Measurements from ENCODE around the gene MAPK8IP3. TPM values are rescaled to one million over a fixed set of nuclear protein-coding genes. Genes with fewer than 3 reads are reported as not detected.

Gene MAPK8IP3
- total RNA-seq, 1 donor from 2014 or later = 63.0 TPM

DNA sequence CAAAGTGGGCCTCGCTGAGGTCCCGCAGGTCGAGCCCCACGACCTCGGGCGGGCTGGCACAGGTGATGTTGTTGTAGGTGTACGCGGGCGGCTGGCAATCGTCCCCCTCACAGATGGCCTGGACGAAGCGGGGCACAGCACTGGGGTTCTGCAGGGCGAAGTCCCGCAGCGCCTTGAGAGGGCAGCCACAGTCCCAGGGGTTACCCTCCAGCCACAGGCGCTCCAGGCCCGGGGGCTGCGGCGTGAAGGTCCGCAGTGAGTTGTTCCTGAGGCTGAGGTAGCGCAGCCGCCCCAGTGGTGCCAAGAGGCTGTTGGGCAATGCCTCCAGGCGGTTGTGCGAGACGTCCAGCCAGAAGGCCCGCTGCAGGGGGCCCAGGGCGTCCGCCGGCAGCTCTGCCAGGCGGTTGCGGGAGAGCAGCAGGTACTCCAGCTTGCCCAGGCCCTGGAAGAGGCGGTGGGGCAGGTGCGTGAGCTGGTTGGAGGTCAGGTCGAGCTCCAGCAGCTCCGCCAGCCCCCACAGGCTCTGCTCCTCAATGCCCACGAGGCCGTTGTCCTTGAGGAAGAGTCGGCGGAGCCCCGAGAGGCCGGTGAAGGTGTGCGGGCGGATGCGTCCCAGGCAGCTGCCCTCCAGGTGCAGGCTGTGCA lies 84.7 kb downstream of the MAPK8IP3 start:
- H3K27ac ChIP-seq = no peak overlapping the region
- H3K4me1 ChIP-seq = no peaks in the 10 kb centered on the region
- H3K4me3 ChIP-seq = no peak overlapping the region
- DNase-seq = no peak
- ATAC-seq = no peak
- intact Hi-C loops (cut with DNase I) = no loop called here
- TF ChIP-seq, protein P1, sequence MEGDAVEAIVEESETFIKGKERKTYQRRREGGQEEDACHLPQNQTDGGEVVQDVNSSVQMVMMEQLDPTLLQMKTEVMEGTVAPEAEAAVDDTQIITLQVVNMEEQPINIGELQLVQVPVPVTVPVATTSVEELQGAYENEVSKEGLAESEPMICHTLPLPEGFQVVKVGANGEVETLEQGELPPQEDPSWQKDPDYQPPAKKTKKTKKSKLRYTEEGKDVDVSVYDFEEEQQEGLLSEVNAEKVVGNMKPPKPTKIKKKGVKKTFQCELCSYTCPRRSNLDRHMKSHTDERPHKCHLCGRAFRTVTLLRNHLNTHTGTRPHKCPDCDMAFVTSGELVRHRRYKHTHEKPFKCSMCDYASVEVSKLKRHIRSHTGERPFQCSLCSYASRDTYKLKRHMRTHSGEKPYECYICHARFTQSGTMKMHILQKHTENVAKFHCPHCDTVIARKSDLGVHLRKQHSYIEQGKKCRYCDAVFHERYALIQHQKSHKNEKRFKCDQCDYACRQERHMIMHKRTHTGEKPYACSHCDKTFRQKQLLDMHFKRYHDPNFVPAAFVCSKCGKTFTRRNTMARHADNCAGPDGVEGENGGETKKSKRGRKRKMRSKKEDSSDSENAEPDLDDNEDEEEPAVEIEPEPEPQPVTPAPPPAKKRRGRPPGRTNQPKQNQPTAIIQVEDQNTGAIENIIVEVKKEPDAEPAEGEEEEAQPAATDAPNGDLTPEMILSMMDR (IDR thresholded peaks at IDR 0.05) = no peak
- H3K36me3 ChIP-seq = peaks cover 44% of the 10 kb centered on the region
- H3K9me3 ChIP-seq = no peaks in the 10 kb centered on the region
- H3K27me3 ChIP-seq (ENCODE audit: low read depth) = no peaks in the 10 kb centered on the region

DNA sequence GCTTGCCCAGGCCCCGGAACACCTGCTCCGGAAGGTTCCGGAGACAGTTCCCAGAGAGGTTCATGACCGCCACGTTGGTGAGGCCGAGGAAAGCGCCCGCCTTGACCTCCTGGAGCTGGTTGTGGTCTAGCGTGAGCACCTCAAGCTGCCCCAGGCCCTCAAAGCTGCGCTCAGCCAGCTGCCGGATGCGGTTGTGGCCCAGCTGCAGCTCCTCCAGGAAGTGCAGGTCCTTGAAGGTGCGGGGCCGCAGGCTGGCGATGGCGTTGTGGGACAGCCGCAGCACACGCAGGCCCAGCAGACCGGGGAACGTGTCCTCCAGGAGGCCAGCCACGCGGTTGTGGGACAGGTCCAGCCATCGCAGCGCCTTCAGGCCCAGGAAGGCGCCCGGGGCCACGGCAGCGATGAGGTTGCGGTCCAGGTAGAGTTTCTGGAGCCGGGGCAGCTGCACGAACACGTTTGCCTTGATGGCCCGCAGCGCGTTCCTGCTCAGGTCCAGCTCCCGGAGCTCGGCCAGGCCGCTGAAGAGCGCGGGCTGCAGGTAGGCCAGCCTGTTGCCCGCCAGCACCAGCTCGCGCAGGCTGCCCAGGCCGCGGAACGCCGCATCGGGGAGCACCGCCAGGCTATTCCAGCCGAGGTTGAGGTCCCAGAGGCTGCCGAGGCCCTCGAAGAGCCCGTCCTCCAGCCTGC lies 85.4 kb downstream of the MAPK8IP3 start:
- Histone ChIP-seq H3K4me1 (no peaks in the 10 kb centered on the region), H3K36me3 (peaks cover 37% of the 10 kb centered on the region), H3K27ac (no peak overlapping the region), H3K27me3 (ENCODE audit: low read depth) (no peaks in the 10 kb centered on the region), H3K4me3 (no peak overlapping the region), H3K9me3 (no peaks in the 10 kb centered on the region)
- ATAC-seq = no peak
- intact Hi-C loops (cut with DNase I) = no loop called here
- DNase-seq = peak; percentile 40
- TF ChIP-seq, protein P1 (IDR thresholded peaks at IDR 0.05) = no peak

DNA sequence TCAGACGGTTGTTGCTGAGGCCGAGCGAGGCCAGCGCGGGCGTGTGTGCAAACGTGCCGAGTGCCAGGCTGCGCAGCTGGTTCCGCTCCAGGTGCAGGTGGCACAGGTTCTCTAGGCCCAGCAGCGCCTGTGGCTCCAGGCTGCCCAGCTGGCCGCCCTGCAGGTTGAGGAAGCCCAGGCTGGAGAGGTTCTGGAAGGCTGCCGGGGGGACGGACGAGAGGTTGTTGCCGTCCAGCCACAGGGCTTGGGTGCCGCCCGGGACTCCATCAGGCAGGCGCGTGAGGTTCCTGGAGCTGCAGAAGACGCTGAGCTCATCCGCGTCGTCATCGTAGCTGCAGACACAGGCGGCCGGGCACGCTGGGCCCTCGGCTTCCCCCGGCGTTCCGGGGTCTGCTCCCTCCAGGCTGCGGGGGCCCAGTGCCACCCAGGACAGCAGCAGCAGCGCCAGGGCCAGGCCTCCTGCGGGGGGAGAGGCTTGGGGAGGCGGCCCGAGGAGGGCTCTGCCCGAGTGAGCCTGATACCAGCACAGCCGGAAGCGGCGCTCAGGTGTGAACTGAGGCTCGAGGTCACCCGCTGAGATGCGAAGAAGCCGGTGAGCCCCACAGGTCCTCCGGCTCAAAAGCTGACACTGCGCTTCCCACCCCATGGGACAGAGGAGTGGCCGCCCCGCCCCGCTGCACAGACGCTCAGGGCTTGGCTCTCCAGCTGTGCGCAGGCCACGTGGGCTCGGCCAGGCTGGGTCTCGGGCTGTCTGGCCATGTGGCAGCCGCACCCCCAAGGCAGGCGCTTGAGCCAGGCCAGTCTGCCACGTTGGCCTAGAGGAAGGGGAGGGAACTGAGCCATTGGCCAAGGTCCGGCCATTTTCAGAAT lies 86.2 kb downstream of the MAPK8IP3 start:
- H3K9me3 ChIP-seq = no peaks in the 10 kb centered on the region
- DNase-seq (peak; percentile 43), ATAC-seq (no peak)
- TF ChIP-seq, protein P1 (IDR thresholded peaks at IDR 0.05) = no peak
- no peaks in the 10 kb centered on the region for H3K4me1 ChIP-seq
- no peaks in the 10 kb centered on the region for H3K27me3 ChIP-seq (ENCODE audit: low read depth)
- H3K27ac ChIP-seq = no peak overlapping the region
- peaks cover 29% of the 10 kb centered on the region for H3K36me3 ChIP-seq
- intact Hi-C loops (cut with DNase I) = no loop called here
- H3K4me3 ChIP-seq = no peak overlapping the region

DNA sequence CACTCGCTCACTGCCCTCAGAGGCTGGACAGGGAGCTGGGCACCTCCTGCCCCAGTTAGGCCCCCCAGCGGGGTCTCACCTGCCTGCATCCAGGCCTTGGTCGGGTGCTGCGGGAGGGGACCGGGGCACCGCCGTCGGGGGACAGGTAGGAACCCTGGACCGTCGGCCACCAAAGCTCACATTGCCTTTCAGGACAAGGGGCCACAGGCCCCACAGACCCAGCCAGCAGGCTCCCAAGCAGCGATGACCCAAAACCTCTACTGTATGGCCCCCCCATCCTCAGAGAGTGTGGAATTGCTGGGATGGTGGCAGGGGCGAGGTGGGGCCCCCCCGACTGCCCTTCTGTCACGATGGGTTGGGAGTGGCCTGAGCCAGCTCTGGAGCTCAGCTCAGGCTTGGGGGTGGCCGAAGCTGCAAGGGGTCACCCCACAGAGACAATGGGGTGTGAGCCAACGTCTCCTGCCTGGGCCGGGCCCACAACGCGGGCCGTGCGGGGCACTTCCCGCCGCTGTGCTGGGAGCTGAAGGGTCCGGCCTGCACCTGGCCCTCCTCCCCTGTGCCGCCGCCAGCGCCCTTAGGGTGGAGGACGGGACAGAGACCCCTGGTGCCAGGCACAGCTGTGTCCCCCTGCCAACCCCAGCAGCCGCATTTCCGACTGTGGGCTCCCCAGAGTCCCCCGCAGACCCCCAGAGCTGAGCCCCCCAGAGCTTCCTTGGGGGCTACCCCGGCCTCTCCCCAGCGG lies 87.0 kb downstream of the MAPK8IP3 start:
- Histone ChIP-seq H3K27me3 (ENCODE audit: low read depth) (no peaks in the 10 kb centered on the region), H3K4me1 (no peaks in the 10 kb centered on the region), H3K27ac (no peak overlapping the region), H3K4me3 (peak overlapping the region; percentile 39), H3K9me3 (peaks cover 6% of the 10 kb centered on the region), H3K36me3 (peaks cover 21% of the 10 kb centered on the region)
- peak; percentile 43 for DNase-seq
- TF ChIP-seq, protein P1 (IDR thresholded peaks at IDR 0.05) = no peak
- intact Hi-C loops (cut with DNase I) = no loop called here
- ATAC-seq = peak in 1 of 2 donors; percentile 1

Data from lower lobe of right lung (tissue), 2 donors.